GM23338 (cell line): ENCODE results near the gene SORL1. TPM values are rescaled to one million over a fixed set of nuclear protein-coding genes. Genes with fewer than 3 reads are reported as not detected.

Experiments
- ETS1 ChIP-seq: IDR thresholded peaks from 2 replicates; pipeline ENCODE4 v1.6.1; 2016; ENCODE audit warnings: antibody characterized with exemption
- EZH2 ChIP-seq: fragments of 200-600 bp; sonication (generic); IDR thresholded peaks from one replicate; pipeline ENCODE4 v1.8.0; 2017; ENCODE audit warnings: antibody characterized with exemption, mild to moderate bottlenecking, low read depth; ENCODE audit not compliant: unreplicated experiment
- EZH2phosphoT487 ChIP-seq: fragments of 200-600 bp; sonication (generic); IDR thresholded peaks from one replicate; pipeline ENCODE4 v1.8.1; 2018; ENCODE audit warnings: antibody characterized with exemption; ENCODE audit not compliant: unreplicated experiment
- JUNB ChIP-seq: IDR thresholded peaks from one replicate; pipeline ENCODE4 v1.6.1; 2016; ENCODE audit warnings: antibody characterized with exemption; ENCODE audit not compliant: unreplicated experiment
- POLR2AphosphoS5 ChIP-seq: IDR thresholded peaks from 2 replicates; pipeline ENCODE4 v1.6.1; 2016; ENCODE audit warnings: antibody characterized with exemption, low read depth
- ZNF114 ChIP-seq: fragments of 250-450 bp; sonication (Bioruptor Pico); IDR thresholded peaks from 2 replicates; pipeline ENCODE4 v1.5.0; 2020; ENCODE audit warnings: mild to moderate bottlenecking, moderate library complexity
- polyA plus RNA-seq: library from polyadenylated mRNA; unstranded; fragments of >200 nt; fragmentation: Nextera tagmentation; extraction: Ambion mirVana; gene quantifications from 2 replicates; pipeline ENCODE4 v1.2.1, GENCODE V29; 2016
- total RNA-seq: library from RNA; depleted of rRNA; stranded (reverse); fragments of >200 nt; shearing (Covaris generic); gene quantifications from 2 replicates; pipeline ENCODE4 v1.2.3, GENCODE V29; 2014
- TF ChIP-seq, protein P1 (sequence below): fragments of 250-450 bp; sonication (Bioruptor Pico); IDR thresholded peaks from 2 replicates; pipeline ENCODE4 v1.5.0; 2020; ENCODE audit warnings: mild to moderate bottlenecking, moderate library complexity
- TF ChIP-seq, protein P2 (sequence below), 2 experiments: fragments of 200-600 bp in 1 of 2; sonication (generic) in 1 of 2; conservative IDR thresholded peaks; 2 replicates each; pipeline versions ENCODE4 v1.5.1 to v1.6.1; 2016 to 2017; ENCODE audit warnings: antibody characterized with exemption in 2 of 2, low read depth in 2 of 2, mild to moderate bottlenecking in 2 of 2, moderate library complexity in 1 of 2

The SORL1 gene
- total and polyA plus RNA-seq, 2 experiments from 2014 or later = 23.0 to 78.8 TPM

GRCh38 chr11:121564948-121565684, 113.0 kb downstream of the SORL1 start (continued):
- TF ChIP-seq, protein P1, sequence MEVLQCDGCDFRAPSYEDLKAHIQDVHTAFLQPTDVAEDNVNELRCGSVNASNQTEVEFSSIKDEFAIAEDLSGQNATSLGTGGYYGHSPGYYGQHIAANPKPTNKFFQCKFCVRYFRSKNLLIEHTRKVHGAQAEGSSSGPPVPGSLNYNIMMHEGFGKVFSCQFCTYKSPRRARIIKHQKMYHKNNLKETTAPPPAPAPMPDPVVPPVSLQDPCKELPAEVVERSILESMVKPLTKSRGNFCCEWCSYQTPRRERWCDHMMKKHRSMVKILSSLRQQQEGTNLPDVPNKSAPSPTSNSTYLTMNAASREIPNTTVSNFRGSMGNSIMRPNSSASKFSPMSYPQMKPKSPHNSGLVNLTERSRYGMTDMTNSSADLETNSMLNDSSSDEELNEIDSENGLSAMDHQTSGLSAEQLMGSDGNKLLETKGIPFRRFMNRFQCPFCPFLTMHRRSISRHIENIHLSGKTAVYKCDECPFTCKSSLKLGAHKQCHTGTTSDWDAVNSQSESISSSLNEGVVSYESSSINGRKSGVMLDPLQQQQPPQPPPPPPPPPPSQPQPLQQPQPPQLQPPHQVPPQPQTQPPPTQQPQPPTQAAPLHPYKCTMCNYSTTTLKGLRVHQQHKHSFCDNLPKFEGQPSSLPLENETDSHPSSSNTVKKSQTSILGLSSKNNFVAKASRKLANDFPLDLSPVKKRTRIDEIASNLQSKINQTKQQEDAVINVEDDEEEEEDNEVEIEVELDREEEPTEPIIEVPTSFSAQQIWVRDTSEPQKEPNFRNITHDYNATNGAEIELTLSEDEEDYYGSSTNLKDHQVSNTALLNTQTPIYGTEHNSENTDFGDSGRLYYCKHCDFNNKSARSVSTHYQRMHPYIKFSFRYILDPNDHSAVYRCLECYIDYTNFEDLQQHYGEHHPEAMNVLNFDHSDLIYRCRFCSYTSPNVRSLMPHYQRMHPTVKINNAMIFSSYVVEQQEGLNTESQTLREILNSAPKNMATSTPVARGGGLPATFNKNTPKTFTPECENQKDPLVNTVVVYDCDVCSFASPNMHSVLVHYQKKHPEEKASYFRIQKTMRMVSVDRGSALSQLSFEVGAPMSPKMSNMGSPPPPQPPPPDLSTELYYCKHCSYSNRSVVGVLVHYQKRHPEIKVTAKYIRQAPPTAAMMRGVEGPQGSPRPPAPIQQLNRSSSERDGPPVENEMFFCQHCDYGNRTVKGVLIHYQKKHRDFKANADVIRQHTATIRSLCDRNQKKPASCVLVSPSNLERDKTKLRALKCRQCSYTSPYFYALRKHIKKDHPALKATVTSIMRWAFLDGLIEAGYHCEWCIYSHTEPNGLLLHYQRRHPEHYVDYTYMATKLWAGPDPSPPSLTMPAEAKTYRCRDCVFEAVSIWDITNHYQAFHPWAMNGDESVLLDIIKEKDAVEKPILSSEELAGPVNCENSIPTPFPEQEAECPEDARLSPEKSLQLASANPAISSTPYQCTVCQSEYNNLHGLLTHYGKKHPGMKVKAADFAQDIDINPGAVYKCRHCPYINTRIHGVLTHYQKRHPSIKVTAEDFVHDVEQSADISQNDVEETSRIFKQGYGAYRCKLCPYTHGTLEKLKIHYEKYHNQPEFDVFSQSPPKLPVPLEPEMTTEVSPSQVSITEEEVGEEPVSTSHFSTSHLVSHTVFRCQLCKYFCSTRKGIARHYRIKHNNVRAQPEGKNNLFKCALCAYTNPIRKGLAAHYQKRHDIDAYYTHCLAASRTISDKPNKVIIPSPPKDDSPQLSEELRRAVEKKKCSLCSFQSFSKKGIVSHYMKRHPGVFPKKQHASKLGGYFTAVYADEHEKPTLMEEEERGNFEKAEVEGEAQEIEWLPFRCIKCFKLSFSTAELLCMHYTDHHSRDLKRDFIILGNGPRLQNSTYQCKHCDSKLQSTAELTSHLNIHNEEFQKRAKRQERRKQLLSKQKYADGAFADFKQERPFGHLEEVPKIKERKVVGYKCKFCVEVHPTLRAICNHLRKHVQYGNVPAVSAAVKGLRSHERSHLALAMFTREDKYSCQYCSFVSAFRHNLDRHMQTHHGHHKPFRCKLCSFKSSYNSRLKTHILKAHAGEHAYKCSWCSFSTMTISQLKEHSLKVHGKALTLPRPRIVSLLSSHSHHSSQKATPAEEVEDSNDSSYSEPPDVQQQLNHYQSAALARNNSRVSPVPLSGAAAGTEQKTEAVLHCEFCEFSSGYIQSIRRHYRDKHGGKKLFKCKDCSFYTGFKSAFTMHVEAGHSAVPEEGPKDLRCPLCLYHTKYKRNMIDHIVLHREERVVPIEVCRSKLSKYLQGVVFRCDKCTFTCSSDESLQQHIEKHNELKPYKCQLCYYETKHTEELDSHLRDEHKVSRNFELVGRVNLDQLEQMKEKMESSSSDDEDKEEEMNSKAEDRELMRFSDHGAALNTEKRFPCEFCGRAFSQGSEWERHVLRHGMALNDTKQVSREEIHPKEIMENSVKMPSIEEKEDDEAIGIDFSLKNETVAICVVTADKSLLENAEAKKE = no peak
- TF ChIP-seq POLR2AphosphoS5 = no peak
- TF ChIP-seq ETS1 = no peak
- TF ChIP-seq EZH2phosphoT487 = no peak
- TF ChIP-seq, protein P2, sequence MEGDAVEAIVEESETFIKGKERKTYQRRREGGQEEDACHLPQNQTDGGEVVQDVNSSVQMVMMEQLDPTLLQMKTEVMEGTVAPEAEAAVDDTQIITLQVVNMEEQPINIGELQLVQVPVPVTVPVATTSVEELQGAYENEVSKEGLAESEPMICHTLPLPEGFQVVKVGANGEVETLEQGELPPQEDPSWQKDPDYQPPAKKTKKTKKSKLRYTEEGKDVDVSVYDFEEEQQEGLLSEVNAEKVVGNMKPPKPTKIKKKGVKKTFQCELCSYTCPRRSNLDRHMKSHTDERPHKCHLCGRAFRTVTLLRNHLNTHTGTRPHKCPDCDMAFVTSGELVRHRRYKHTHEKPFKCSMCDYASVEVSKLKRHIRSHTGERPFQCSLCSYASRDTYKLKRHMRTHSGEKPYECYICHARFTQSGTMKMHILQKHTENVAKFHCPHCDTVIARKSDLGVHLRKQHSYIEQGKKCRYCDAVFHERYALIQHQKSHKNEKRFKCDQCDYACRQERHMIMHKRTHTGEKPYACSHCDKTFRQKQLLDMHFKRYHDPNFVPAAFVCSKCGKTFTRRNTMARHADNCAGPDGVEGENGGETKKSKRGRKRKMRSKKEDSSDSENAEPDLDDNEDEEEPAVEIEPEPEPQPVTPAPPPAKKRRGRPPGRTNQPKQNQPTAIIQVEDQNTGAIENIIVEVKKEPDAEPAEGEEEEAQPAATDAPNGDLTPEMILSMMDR (conservative IDR thresholded peaks at IDR 0.05; ENCODE audit: low read depth in 2 of 2) = no peak
- TF ChIP-seq JUNB = no peak
- no peak for TF ChIP-seq ZNF114 (CRISPR knock-in tag)
- TF ChIP-seq EZH2 = no peak
